Measurements from ENCODE around the gene ATRN.
A peak's percentile ranks its signal among the peaks of the same experiment; 100 is the strongest.
"Not testable (repeated sequence)": the region's sequence is repeated elsewhere in the genome, so short reads cannot be mapped to it uniquely, and the experiment has no call there.

The ATRN gene

GRCh38 chr20:3559231-3559630, 88.4 kb downstream of the ATRN start:
- no peak overlapping the region for H3K27ac ChIP-seq
- DNase-seq (ENCODE audit: low read depth, low spot score) = no peak

- DNase-seq (ENCODE audit: low read depth, low spot score) = no peak
- H3K27ac ChIP-seq = no peak overlapping the region
These were observed 88.8 kb downstream of the ATRN start for GRCh38 chr20:3559637-3560036.

GRCh38 chr20:3560162-3560561, 89.3 kb downstream of the ATRN start:
- DNase-seq (ENCODE audit: low read depth, low spot score) = no peak
- H3K27ac ChIP-seq = no peak overlapping the region

GRCh38 chr20:3560578-3560977, 89.8 kb downstream of the ATRN start:
- H3K27ac ChIP-seq = no peak overlapping the region
- DNase-seq (ENCODE audit: low read depth, low spot score) = no peak

- no peak for DNase-seq (ENCODE audit: low read depth, low spot score)
- H3K27ac ChIP-seq = no peak overlapping the region
These were observed 92.3 kb downstream of the ATRN start for GRCh38 chr20:3563133-3563532.

- DNase-seq (ENCODE audit: low read depth, low spot score) = no peak
- no peak overlapping the region for H3K27ac ChIP-seq
These were observed 92.8 kb downstream of the ATRN start for GRCh38 chr20:3563548-3564177.

- H3K27ac ChIP-seq = no peak overlapping the region
- DNase-seq (ENCODE audit: low read depth, low spot score) = no peak
These were observed 95.0 kb downstream of the ATRN start for GRCh38 chr20:3565851-3566250.

- no peak for DNase-seq (ENCODE audit: low read depth, low spot score)
- H3K27ac ChIP-seq = no peak overlapping the region
These were observed 101.3 kb downstream of the ATRN start for GRCh38 chr20:3572151-3572550.

GRCh38 chr20:3576363-3576762, 105.5 kb downstream of the ATRN start:
- DNase-seq (ENCODE audit: low read depth, low spot score) = no peak
- H3K27ac ChIP-seq = no peak overlapping the region

- no peak for DNase-seq (ENCODE audit: low read depth, low spot score)
- H3K27ac ChIP-seq = no peak overlapping the region
These were observed 106.5 kb downstream of the ATRN start for GRCh38 chr20:3577366-3577765.

GRCh38 chr20:3580412-3580811, 109.6 kb downstream of the ATRN start:
- no peak for DNase-seq (ENCODE audit: low read depth, low spot score)
- no peak overlapping the region for H3K27ac ChIP-seq

GRCh38 chr20:3583765-3584164, 112.9 kb downstream of the ATRN start:
- no peak overlapping the region for H3K27ac ChIP-seq
- DNase-seq (ENCODE audit: low read depth, low spot score) = no peak

GRCh38 chr20:3586093-3586492, 115.3 kb downstream of the ATRN start:
- no peak overlapping the region for H3K27ac ChIP-seq
- DNase-seq (ENCODE audit: low read depth, low spot score) = no peak

GRCh38 chr20:3590164-3590563, 119.3 kb downstream of the ATRN start:
- H3K27ac ChIP-seq = no peak overlapping the region
- DNase-seq (ENCODE audit: low read depth, low spot score) = no peak

GRCh38 chr20:3592931-3593330, 122.1 kb downstream of the ATRN start:
- H3K27ac ChIP-seq = no peak overlapping the region
- no peak for DNase-seq (ENCODE audit: low read depth, low spot score)

GRCh38 chr20:3595541-3595940, 124.7 kb downstream of the ATRN start:
- peak overlapping the region; percentile 15 for H3K27ac ChIP-seq
- no peak for DNase-seq (ENCODE audit: low read depth, low spot score)

- no peak for DNase-seq (ENCODE audit: low read depth, low spot score)
These were observed 132.3 kb downstream of the ATRN start for GRCh38 chr20:3603108-3603507.

GRCh38 chr20:3605386-3605886, 134.6 kb downstream of the ATRN start:
- H3K27ac ChIP-seq; DNase-seq (ENCODE audit: low read depth, low spot score): not testable (repeated sequence)

More at GRCh38 chr20:3603108-3603507, 132.3 kb downstream of the ATRN start:
- H3K27ac ChIP-seq = no peak overlapping the region

- peak overlapping the region; percentile 9 for H3K27ac ChIP-seq
- no peak for DNase-seq (ENCODE audit: low read depth, low spot score)
These were observed 135.2 kb downstream of the ATRN start for GRCh38 chr20:3606021-3606420.

- H3K27ac ChIP-seq = no peak overlapping the region
- no peak for DNase-seq (ENCODE audit: low read depth, low spot score)
These were observed 141.1 kb downstream of the ATRN start for GRCh38 chr20:3611901-3612300.

GRCh38 chr20:3612795-3613572, 142.2 kb downstream of the ATRN start:
- DNase-seq (ENCODE audit: low read depth, low spot score) = no peak
- no peak overlapping the region for H3K27ac ChIP-seq

Data from epithelial cell of prostate (primary cell).